MG63 (cell line): Measurements from ENCODE around the gene IRF2. TPM values are rescaled to one million over a fixed set of nuclear protein-coding genes. Genes with fewer than 3 reads are reported as not detected.
A peak's percentile ranks its signal among the peaks of the same experiment; 100 is the strongest.
"Not testable (repeated sequence)": the region's sequence is repeated elsewhere in the genome, so short reads cannot be mapped to it uniquely, and the experiment has no call there.

ENCODE experiments used
- DNase-seq: peaks from one replicate; pipeline ENCODE4 v3.0.0-alpha.2; 2020
- H3K27me3 ChIP-seq: fragments of 250-450 bp; sonication (Bioruptor Pico); 2 replicates; pipeline ENCODE4 v1.5.1; 2020; ENCODE audit warnings: mild to moderate bottlenecking, moderate library complexity
- H3K36me3 ChIP-seq: fragments of 250-450 bp; sonication (Bioruptor Pico); 2 replicates; pipeline ENCODE4 v1.5.1; 2020; ENCODE audit warnings: mild to moderate bottlenecking, moderate library complexity
- H3K4me3 ChIP-seq: fragments of 250-450 bp; sonication (Bioruptor Pico); 2 replicates; pipeline ENCODE4 v1.5.1; 2020; ENCODE audit warnings: mild to moderate bottlenecking, moderate library complexity
- H3K9me3 ChIP-seq: fragments of 250-450 bp; sonication (Bioruptor Pico); 2 replicates; pipeline ENCODE4 v1.5.1; 2020; ENCODE audit warnings: mild to moderate bottlenecking, moderate library complexity
- total RNA-seq: library from RNA; depleted of rRNA; stranded (reverse); fragments of >200 nt; shearing (Covaris generic); gene quantifications from 2 replicates; pipeline ENCODE4 v1.2.3, GENCODE V29; 2014; ENCODE audit warnings: low replicate concordance; rRNA removed

The IRF2 gene
- total RNA-seq, 1 experiment from 2014 or later, result 13.9 TPM

GRCh38 chr4:184344435-184344834 lies 129.9 kb downstream of the IRF2 start:
- Histone ChIP-seq H3K27me3 (no peaks in the 10 kb centered on the region), H3K9me3 (no peaks in the 10 kb centered on the region), H3K4me3 (no peak overlapping the region), H3K36me3 (no peaks in the 10 kb centered on the region)
- DNase-seq, result no peak

- peak overlapping the region; percentile 57 for H3K4me3 ChIP-seq
- DNase-seq, result peak; percentile 66
- no peaks in the 10 kb centered on the region for H3K9me3 ChIP-seq
- H3K36me3 ChIP-seq, result no peaks in the 10 kb centered on the region
- H3K27me3 ChIP-seq, result no peaks in the 10 kb centered on the region
Measured at GRCh38 chr4:184343502-184344177, 130.7 kb downstream of the IRF2 start.

GRCh38 chr4:184342857-184343237 lies 131.5 kb downstream of the IRF2 start:
- not testable (repeated sequence) for H3K27me3 ChIP-seq, H3K4me3 ChIP-seq, DNase-seq, H3K36me3 ChIP-seq, H3K9me3 ChIP-seq

- H3K27me3 ChIP-seq, result no peaks in the 10 kb centered on the region
- no peaks in the 10 kb centered on the region for H3K36me3 ChIP-seq
- peaks cover 2% of the 10 kb centered on the region; the same call in 1 of the 2 replicates for H3K9me3 ChIP-seq
- no peak overlapping the region for H3K4me3 ChIP-seq
- no peak for DNase-seq
Measured at GRCh38 chr4:184342167-184342856, 132.0 kb downstream of the IRF2 start.

- not testable (repeated sequence) for H3K36me3 ChIP-seq, H3K27me3 ChIP-seq, H3K4me3 ChIP-seq, H3K9me3 ChIP-seq
- DNase-seq, result peak; percentile 31
Measured at GRCh38 chr4:184339398-184340193, 134.8 kb downstream of the IRF2 start.

GRCh38 chr4:184337907-184338306 lies 136.4 kb downstream of the IRF2 start:
- DNase-seq, result no peak
- Histone ChIP-seq H3K36me3 (no peaks in the 10 kb centered on the region), H3K9me3 (peaks cover 2% of the 10 kb centered on the region), H3K4me3 (no peak overlapping the region), H3K27me3 (no peaks in the 10 kb centered on the region)

Other genes with a start within 250 kb of the IRF2 start
- 30.8 and 36.7 TPM in 2 replicates for gene CASP3, start 174.9 kb upstream of the IRF2 start, total RNA-seq
- gene PRIMPOL, start 175.2 kb upstream of the IRF2 start, total RNA-seq, result 15.8 and 21.3 TPM in 2 replicates